Epidermal melanocyte (primary cell): ENCODE measurements around the gene ARMC3.
"Not testable (repeated sequence)": the region's sequence is repeated elsewhere in the genome, so short reads cannot be mapped to it uniquely, and the experiment has no call there.

Source experiments
- DNase-seq: peaks from one replicate; pipeline ENCODE4 v3.0.0; 2011; ENCODE audit warnings: low spot score; ENCODE audit not compliant: insufficient read length

Gene ARMC3

DNA sequence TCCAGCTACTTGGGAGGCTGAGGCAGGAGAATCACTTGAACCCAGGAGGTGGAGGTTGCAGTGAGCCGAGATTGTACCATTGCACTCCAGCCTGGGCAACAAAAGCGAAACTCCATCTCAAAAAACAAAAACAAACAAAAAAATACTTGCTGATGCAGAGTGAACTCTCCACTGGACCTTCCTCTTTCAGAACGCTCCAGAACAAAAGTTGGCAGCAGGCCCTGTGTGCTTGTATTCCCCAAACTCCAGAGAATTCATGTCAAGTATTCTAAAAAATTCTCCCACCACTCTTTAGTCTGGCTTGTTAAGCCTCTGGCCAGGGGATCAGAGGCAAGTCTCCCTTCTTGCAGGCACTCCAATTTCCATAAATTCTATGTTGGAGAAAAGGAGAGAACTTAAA, 144.7 kb downstream of the ARMC3 start:
- DNase-seq = not testable (repeated sequence)

- no peak for DNase-seq
These were observed 145.7 kb downstream of the ARMC3 start for GRCh38 chr10:23073527-23073926.

- DNase-seq = no peak
These were observed 147.8 kb downstream of the ARMC3 start for GRCh38 chr10:23075672-23076071.

- no peak for DNase-seq
These were observed 150.3 kb downstream of the ARMC3 start for GRCh38 chr10:23078114-23078513.

- no peak for DNase-seq
These were observed 151.8 kb downstream of the ARMC3 start for GRCh38 chr10:23079700-23080099.

DNA sequence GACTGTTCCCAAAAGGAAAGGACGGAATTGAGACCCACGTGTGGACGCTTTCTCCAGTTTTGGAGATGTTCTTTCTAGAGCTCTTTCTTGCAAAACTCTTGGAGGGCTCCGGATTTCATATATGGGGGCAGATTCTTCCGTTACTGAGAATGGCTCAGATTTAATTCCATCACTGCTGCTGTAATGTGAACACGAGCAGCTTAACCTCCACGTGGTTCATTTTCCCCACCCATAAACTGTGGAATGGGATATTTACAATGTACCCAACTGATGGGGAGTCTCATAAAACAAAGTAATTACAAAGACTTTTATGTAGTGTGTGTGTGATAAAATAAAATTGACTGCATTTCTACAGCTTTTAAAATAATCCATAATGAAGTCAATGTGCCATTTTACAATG, 152.4 kb downstream of the ARMC3 start:
- DNase-seq = no peak

GRCh38 chr10:23081221-23081750, 153.4 kb downstream of the ARMC3 start:
- no peak for DNase-seq

- no peak for DNase-seq
These were observed 154.0 kb downstream of the ARMC3 start for GRCh38 chr10:23081891-23082290.
